ENCODE data around the gene DPYSL5.

The DPYSL5 gene

GRCh38 chr2:26970928-26971627 is 123.1 kb downstream of the DPYSL5 start:
- intact Hi-C loops (cut with DNase I), result loop anchor here (10.0 kb wide), 1 partner anchor 244 kb away; the partner anchor contains the start of genes ATRAID, CAD and SLC5A6
- DNase-seq, result peak in 16 of 42 donors; percentile 18 to 56 (median 28)

DNA sequence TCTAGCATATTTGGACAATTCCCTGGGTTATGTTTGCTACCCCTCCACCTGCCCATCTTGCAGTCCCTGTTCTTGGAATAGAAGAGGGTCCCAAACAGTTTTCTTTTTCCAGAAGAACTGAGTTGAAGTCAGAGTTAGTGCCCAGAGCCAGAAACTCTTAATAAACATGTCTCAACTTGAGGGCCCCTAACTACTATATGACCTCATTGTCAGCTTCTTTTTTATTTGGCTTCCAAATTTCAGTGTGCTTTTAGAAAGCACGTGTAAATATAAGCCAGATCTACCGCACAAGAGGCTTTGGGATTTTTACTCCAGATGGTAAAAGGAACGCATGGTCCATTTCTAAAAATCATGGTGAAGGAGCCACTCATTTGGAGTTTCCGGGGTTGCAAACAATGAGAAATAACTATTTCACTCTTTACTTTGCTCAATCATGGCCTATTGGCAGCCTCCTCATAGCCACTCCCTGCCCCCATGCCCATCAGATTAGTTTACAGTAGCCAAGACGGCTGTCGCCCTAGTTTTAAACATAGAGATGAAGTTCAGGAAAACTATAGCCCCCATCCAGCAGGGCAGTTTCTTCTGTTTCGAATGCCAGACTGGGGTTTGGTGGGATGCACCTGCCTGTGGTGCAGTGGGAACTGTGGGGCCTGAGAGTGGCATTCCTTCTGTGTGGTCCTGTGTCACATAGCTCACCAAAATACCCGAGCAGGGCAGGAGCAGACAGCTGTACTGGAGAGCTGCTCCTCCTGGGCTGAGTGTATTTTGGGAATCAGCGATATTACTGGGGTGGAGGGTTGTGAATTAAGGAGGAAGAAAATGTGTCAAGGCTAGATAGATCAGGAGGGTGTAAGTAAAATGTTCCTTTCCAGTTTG is 124.2 kb downstream of the DPYSL5 start:
- intact Hi-C loops (cut with DNase I), result loop anchor here (10.0 kb wide), 1 partner anchor 243 kb away; the partner anchor contains the start of genes ATRAID, CAD and SLC5A6
- no peak for DNase-seq

GRCh38 chr2:26974352-26974751 is 126.4 kb downstream of the DPYSL5 start:
- DNase-seq, result no peak
- intact Hi-C loops (cut with DNase I), result loop anchor here (10.0 kb wide), 1 partner anchor 240 kb away; the partner anchor contains the start of genes ATRAID, CAD and SLC5A6

GRCh38 chr2:26975102-26975501 is 127.2 kb downstream of the DPYSL5 start:
- intact Hi-C loops (cut with DNase I), result loop anchor here (10.0 kb wide), 1 partner anchor 240 kb away; the partner anchor contains the start of genes ATRAID, CAD and SLC5A6

DNA sequence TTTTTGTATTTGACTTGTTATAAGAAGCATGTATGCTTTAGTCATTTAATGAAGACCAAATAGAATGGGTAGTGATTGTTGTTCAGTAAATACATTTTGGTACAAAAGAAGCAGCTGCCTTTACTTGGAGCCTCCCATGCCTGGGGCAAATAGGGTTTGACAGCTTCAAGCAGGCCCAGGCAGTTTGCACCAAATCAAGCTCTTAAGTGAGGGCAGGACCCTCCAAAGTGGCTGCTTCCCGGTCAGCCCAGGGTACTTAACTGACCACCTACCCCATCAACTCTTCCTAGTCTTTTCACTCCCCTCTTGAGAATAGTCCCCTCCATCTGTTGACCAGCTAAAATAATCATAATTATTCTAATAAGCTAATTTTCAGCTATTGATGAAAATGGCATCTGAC is 127.7 kb downstream of the DPYSL5 start:
- DNase-seq, result no peak
- intact Hi-C loops (cut with DNase I), result loop anchor here (10.0 kb wide), 1 partner anchor 239 kb away; the partner anchor contains the start of genes ATRAID, CAD and SLC5A6

More at GRCh38 chr2:26975102-26975501, 127.2 kb downstream of the DPYSL5 start:
- DNase-seq, result no peak

- intact Hi-C loops (cut with DNase I), result loop anchor here (10.0 kb wide), 1 partner anchor 239 kb away; the partner anchor contains the start of genes ATRAID, CAD and SLC5A6
- no peak for DNase-seq
Measured at GRCh38 chr2:26976237-26976636, 128.3 kb downstream of the DPYSL5 start.

DNA sequence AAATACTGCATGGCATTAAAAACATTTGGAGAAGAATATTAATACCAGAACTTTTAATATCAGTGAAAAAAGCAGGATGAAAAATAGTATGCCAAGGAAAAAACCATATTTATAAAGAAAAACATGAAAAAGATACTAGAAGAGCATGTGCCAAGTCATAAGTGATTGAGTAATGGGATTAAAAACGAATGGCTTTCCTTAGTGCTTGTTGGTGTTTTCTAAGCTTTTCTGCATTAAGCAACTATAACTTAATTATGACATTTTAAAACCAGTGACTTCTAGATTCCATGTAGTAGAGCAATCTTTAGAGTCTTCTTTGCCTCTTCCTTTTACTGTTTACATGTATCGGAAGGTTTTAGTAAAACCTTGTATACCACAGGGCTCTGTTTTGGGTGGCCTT is 129.1 kb downstream of the DPYSL5 start:
- DNase-seq, result no peak

GRCh38 chr2:26978061-26978596 is 130.2 kb downstream of the DPYSL5 start:
- peak in 12 of 42 donors; percentile 13 to 54 (median 36) for DNase-seq
- intact Hi-C loops (cut with DNase I), result loop anchor here (10.0 kb wide), 1 partner anchor 237 kb away; the partner anchor contains the start of genes ATRAID, CAD and SLC5A6

More for the DNA sequence above, 129.1 kb downstream of the DPYSL5 start:
- intact Hi-C loops (cut with DNase I), result loop anchor here (10.0 kb wide), 1 partner anchor 238 kb away; the partner anchor contains the start of genes ATRAID, CAD and SLC5A6

GRCh38 chr2:26979741-26980140 is 131.8 kb downstream of the DPYSL5 start:
- DNase-seq, result no peak
- intact Hi-C loops (cut with DNase I), result loop anchor here (10.0 kb wide), 1 partner anchor 235 kb away; the partner anchor contains the start of genes ATRAID, CAD and SLC5A6

DNA sequence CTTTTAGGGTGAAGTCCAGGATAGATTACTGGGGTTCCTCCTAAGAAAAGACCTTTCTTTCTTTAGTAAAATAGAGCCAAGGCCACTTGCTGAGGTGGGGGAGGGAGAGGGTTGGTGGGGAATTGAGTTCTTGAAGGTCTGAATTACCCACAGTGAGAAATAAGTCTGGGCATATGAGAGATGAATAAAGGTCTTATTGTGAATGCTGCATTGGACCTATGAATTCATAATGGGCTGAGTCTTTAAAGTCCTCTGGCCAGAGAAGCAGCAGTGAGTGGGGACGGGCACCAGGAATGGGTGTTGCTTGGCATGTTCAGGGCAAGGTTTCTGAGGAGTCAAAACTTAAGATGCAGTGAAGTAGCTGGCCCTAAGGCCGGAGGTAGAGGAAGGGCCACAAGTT is 133.0 kb downstream of the DPYSL5 start:
- peak in 2 of 42 donors; percentile 13 to 43 for DNase-seq
- intact Hi-C loops (cut with DNase I), result no loop called here

GRCh38 chr2:26982102-26982742 is 134.3 kb downstream of the DPYSL5 start:
- intact Hi-C loops (cut with DNase I), result no loop called here
- peak in 33 of 42 donors; percentile 21 to 81 (median 52) for DNase-seq

GRCh38 chr2:26983746-26984145 is 135.8 kb downstream of the DPYSL5 start:
- no peak for DNase-seq
- intact Hi-C loops (cut with DNase I), result no loop called here

GRCh38 chr2:26985807-26986206 is 137.9 kb downstream of the DPYSL5 start:
- no peak for DNase-seq
- intact Hi-C loops (cut with DNase I), result no loop called here

DNA sequence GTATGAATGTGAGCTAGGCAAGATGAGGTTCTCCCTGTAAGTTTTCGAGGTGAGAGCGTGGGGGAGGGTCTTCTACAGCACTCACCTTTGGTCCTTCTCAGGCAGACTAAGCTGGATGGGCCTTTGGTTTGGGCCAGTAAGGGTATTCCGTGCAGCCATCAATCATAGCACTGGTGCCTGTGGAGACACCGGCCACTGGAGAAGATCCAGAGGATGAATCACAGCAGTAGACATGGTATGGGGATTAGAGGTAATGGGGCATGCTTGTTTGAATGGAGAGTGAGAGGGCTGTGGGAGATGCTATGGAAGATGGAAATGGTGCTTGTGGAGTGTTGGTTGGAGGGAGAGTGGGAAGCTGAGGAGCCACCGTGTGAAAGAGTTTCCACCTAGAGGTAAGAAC is 138.6 kb downstream of the DPYSL5 start:
- intact Hi-C loops (cut with DNase I), result no loop called here

GRCh38 chr2:26988058-26988860 is 140.3 kb downstream of the DPYSL5 start:
- peak in 1 of 42 donors; percentile 46 for DNase-seq
- intact Hi-C loops (cut with DNase I), result no loop called here

More for the DNA sequence above, 138.6 kb downstream of the DPYSL5 start:
- no peak for DNase-seq

GRCh38 chr2:26989156-26989555 is 141.2 kb downstream of the DPYSL5 start:
- no peak for DNase-seq
- intact Hi-C loops (cut with DNase I), result no loop called here

GRCh38 chr2:26991717-26992116 is 143.8 kb downstream of the DPYSL5 start:
- intact Hi-C loops (cut with DNase I), result no loop called here
- no peak for DNase-seq

DNA sequence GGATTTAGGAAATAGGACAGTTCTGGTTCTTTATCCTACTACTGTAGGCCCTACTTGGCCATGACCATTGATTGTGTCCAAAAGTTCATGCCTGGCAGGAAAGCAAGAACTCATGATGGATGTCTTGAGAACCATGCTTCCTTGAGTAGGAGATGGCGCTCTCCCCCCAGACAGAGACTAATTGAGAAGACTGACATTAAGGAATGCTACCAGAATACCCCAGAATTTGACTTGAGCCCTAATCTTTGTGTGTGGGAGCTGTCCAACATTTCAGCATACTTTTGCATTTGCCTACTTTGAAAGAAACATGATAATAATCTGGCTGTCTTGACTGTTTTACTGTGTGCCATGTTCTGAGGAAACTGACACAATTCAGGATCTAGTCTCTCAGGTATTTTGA is 145.8 kb downstream of the DPYSL5 start:
- DNase-seq, result no peak
- intact Hi-C loops (cut with DNase I), result no loop called here
